Mesenchymal stem cell (in vitro differentiated cells and primary cell): ENCODE results near the gene LYAR.

Experiments used
- DNase-seq: peaks from one replicate; pipeline ENCODE4 v3.0.0-alpha.2; 2013
- H2AFZ ChIP-seq: one replicate; pipeline ENCODE4 v1.6.1; 2013; ENCODE audit warnings: low read depth, mild to moderate bottlenecking, control low read depth, inconsistent platforms, low read length, moderate library complexity
- H2AK5ac ChIP-seq: 2 replicates; pipeline ENCODE4 v1.6.1; 2013; ENCODE audit warnings: low read length, moderate library complexity, mild to moderate bottlenecking, inconsistent platforms; ENCODE audit not compliant: severe bottlenecking
- H2BK120ac ChIP-seq: one replicate; pipeline ENCODE4 v1.6.1; 2013; ENCODE audit warnings: low read depth, mild to moderate bottlenecking, inconsistent platforms, low read length, moderate library complexity
- H2BK12ac ChIP-seq, 2 experiments: one replicate each; pipeline ENCODE4 v1.6.1; 2013; ENCODE audit warnings: inconsistent platforms in 2 of 2, low read length in 2 of 2, mild to moderate bottlenecking in 2 of 2, moderate library complexity in 2 of 2, control low read depth in 1 of 2
- H2BK15ac ChIP-seq: one replicate; pipeline ENCODE4 v1.6.1; 2013; ENCODE audit warnings: mild to moderate bottlenecking, low read depth, inconsistent platforms; ENCODE audit not compliant: poor library complexity, severe bottlenecking
- H2BK5ac ChIP-seq: 2 replicates; pipeline ENCODE4 v1.6.1; 2013; ENCODE audit warnings: low read depth, mild to moderate bottlenecking, low read length, control low read depth, inconsistent platforms; ENCODE audit not compliant: poor library complexity, severe bottlenecking
- H3K14ac ChIP-seq, 2 experiments: one replicate each; pipeline ENCODE4 v1.6.1; 2013; ENCODE audit warnings: inconsistent platforms in 2 of 2, low read length in 2 of 2, control low read depth in 1 of 2, mild to moderate bottlenecking in 1 of 2, moderate library complexity in 1 of 2
- H3K18ac ChIP-seq, 2 experiments: one replicate each; pipeline ENCODE4 v1.6.1; 2013; ENCODE audit warnings: inconsistent platforms in 2 of 2, low read length in 2 of 2, control low read depth in 1 of 2, low read depth in 1 of 2, mild to moderate bottlenecking in 1 of 2
- H3K23ac ChIP-seq, 2 experiments: one replicate each; pipeline ENCODE4 v1.6.1; 2013; ENCODE audit warnings: inconsistent platforms in 2 of 2, low read length in 2 of 2, mild to moderate bottlenecking in 2 of 2, moderate library complexity in 2 of 2, control low read depth in 1 of 2
- H3K27ac ChIP-seq: 2 replicates; pipeline ENCODE4 v1.5.1; 2013; ENCODE audit warnings: mild to moderate bottlenecking, moderate library complexity, low read length, control low read depth, inconsistent platforms; ENCODE audit not compliant: poor library complexity, severe bottlenecking
- H3K27me3 ChIP-seq, 2 experiments: 2 replicates each; pipeline versions ENCODE4 v1.6.1 to v1.7.0; 2013; ENCODE audit warnings: low read length in 2 of 2, mild to moderate bottlenecking in 2 of 2, moderate library complexity in 2 of 2, control low read depth in 1 of 2, inconsistent platforms in 1 of 2; ENCODE audit not compliant: control insufficient read depth in 1 of 2, insufficient read depth in 1 of 2
- H3K36me3 ChIP-seq, 2 experiments: 2 replicates each; pipeline versions ENCODE4 v1.6.1 to v1.7.0; 2013; ENCODE audit warnings: low read length in 2 of 2, control low read depth in 1 of 2, inconsistent platforms in 1 of 2, low read depth in 1 of 2, mild to moderate bottlenecking in 1 of 2; ENCODE audit not compliant: insufficient read depth in 2 of 2, control insufficient read depth in 1 of 2
- H3K4ac ChIP-seq, 2 experiments: one replicate each; pipeline ENCODE4 v1.6.1; 2013; ENCODE audit warnings: inconsistent platforms in 2 of 2, low read length in 2 of 2, mild to moderate bottlenecking in 2 of 2, moderate library complexity in 2 of 2, control low read depth in 1 of 2, low read depth in 1 of 2
- H3K4me1 ChIP-seq: 2 replicates; pipeline ENCODE4 v1.6.1; 2013; ENCODE audit warnings: low read depth, low read length, control low read depth; ENCODE audit not compliant: control insufficient read depth, insufficient read depth
- H3K4me2 ChIP-seq: 2 replicates; pipeline ENCODE4 v1.6.1; 2013; ENCODE audit warnings: low read length, mild to moderate bottlenecking, inconsistent platforms; ENCODE audit not compliant: poor library complexity, severe bottlenecking
- H3K4me3 ChIP-seq, 2 experiments: 2 replicates each; pipeline versions ENCODE4 v1.5.1 to v1.7.0; 2013; ENCODE audit warnings: low read length in 2 of 2, mild to moderate bottlenecking in 2 of 2, control low read depth in 1 of 2, low read depth in 1 of 2; ENCODE audit not compliant: insufficient read depth in 1 of 2
- H3K79me1 ChIP-seq: replicated peaks from 2 replicates; pipeline ENCODE4 v1.6.1; 2013; ENCODE audit warnings: mild to moderate bottlenecking, control low read depth, low read length, inconsistent platforms; ENCODE audit not compliant: poor library complexity, severe bottlenecking
- H3K9ac ChIP-seq: 2 replicates; pipeline ENCODE4 v1.7.0; 2013; ENCODE audit warnings: mild to moderate bottlenecking, low read length, moderate library complexity
- H3K9me3 ChIP-seq: 2 replicates; pipeline ENCODE4 v1.7.0; 2013; ENCODE audit warnings: mild to moderate bottlenecking, low read length; ENCODE audit not compliant: control insufficient read depth
- H4K8ac ChIP-seq: one replicate; pipeline ENCODE4 v1.6.1; 2013; ENCODE audit warnings: inconsistent platforms, mild to moderate bottlenecking, low read length, moderate library complexity
- H4K91ac ChIP-seq: one replicate; pipeline ENCODE4 v1.6.1; 2013; ENCODE audit warnings: mild to moderate bottlenecking, low read length, inconsistent platforms
- WGBS: methylation state at CpG from one replicate; pipeline ENCODE4 v1.1.7; 2013; ENCODE audit warnings: mixed read lengths; 5-methylcytosine and 5-hydroxymethylcytosine counted together

LYAR gene

GRCh38 chr4:4268776-4269175 is 21.2 kb downstream of the LYAR start:
- no peak overlapping the region for H3K14ac ChIP-seq
- H3K23ac ChIP-seq: no peak overlapping the region
- H3K4me1 ChIP-seq: no peaks in the 10 kb centered on the region
- no peak overlapping the region for H4K8ac ChIP-seq
- no peak overlapping the region for H3K4me3 ChIP-seq
- WGBS: 100% methylated on average over 1 of the region's 1 CpG
- no peak overlapping the region for H3K18ac ChIP-seq
- H2AFZ ChIP-seq: no peak overlapping the region
- H2AK5ac ChIP-seq: no peak overlapping the region
- H3K27ac ChIP-seq: no peak overlapping the region
- H3K79me1 ChIP-seq: peaks cover 2% of the 10 kb centered on the region
- no peak overlapping the region for H4K91ac ChIP-seq
- no peak overlapping the region for H2BK5ac ChIP-seq
- no peaks in the 10 kb centered on the region for H3K27me3 ChIP-seq
- H3K4me2 ChIP-seq: no peak overlapping the region
- no peak overlapping the region for H3K4ac ChIP-seq
- no peak overlapping the region for H2BK12ac ChIP-seq
- peaks cover 20 to 54% of the 10 kb centered on the region in 2 experiments for H3K36me3 ChIP-seq
- H2BK15ac ChIP-seq: no peak overlapping the region
- H3K9ac ChIP-seq: no peak overlapping the region
- no peak for DNase-seq
- H3K9me3 ChIP-seq: no peaks in the 10 kb centered on the region
- no peak overlapping the region for H2BK120ac ChIP-seq

DNA sequence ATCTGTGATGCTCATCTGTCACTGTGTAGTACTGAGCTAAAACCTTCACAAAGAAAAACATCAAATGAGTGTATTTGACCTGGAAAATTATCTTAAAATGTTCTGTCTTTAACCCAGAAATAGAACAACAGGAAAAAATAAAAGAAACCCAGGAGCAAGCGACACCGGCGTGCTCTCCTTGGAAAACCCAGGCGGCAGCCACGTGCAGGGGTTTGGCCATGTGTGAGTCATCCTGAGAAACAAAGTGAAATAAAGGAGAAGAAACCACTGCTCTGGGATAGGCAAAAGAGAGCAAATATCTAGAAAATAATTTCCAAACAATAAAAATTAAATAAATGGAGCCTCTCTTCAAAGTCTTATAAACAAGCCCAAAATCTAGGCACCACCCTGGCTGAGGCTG is 22.0 kb downstream of the LYAR start:
- Histone ChIP-seq H3K9ac (no peak overlapping the region), H4K91ac (no peak overlapping the region), H3K23ac (no peak overlapping the region), H3K36me3 (peaks cover 13 to 46% of the 10 kb centered on the region in 2 experiments), H2BK5ac (no peak overlapping the region), H3K27ac (no peak overlapping the region), H3K4ac (no peak overlapping the region), H3K79me1 (no peaks in the 10 kb centered on the region), H3K27me3 (peaks cover 0 to 4% of the 10 kb centered on the region in 2 experiments), H2BK15ac (no peak overlapping the region), H2BK120ac (no peak overlapping the region), H3K4me3 (no peak overlapping the region), H3K14ac (no peak overlapping the region), H2AK5ac (no peak overlapping the region), H3K18ac (no peak overlapping the region), H4K8ac (no peak overlapping the region), H2AFZ (no peak overlapping the region), H3K4me1 (no peaks in the 10 kb centered on the region), H2BK12ac (no peak overlapping the region), H3K9me3 (no peaks in the 10 kb centered on the region), H3K4me2 (no peak overlapping the region)
- no CpG with 5 or more reads among the region's 5 CpGs for WGBS
- peak; percentile 24 for DNase-seq

GRCh38 chr4:4260185-4260751 is 29.7 kb downstream of the LYAR start:
- Histone ChIP-seq H3K4me1 (no peaks in the 10 kb centered on the region), H3K9ac (peak overlapping the region; percentile 70), H3K4me2 (no peak overlapping the region), H3K36me3 (no peaks in the 10 kb centered on the region), H2BK120ac (no peak overlapping the region), H3K9me3 (no peaks in the 10 kb centered on the region), H2BK5ac (no peak overlapping the region), H3K23ac (no peak overlapping the region), H3K27me3 (peaks cover 17 to 22% of the 10 kb centered on the region in 2 experiments), H3K18ac (no peak overlapping the region), H2BK15ac (no peak overlapping the region), H3K27ac (no peak overlapping the region), H3K4ac (no peak overlapping the region), H4K91ac (no peak overlapping the region), H3K14ac (no peak overlapping the region), H2AFZ (no peak overlapping the region), H3K4me3 (peak overlapping the region in 1 of 2 experiments; percentile 60), H2BK12ac (no peak overlapping the region), H4K8ac (no peak overlapping the region), H3K79me1 (no peaks in the 10 kb centered on the region), H2AK5ac (no peak overlapping the region)
- DNase-seq: peak; percentile 48
- WGBS: 92% methylated on average over 5 of the region's 6 CpGs

DNA sequence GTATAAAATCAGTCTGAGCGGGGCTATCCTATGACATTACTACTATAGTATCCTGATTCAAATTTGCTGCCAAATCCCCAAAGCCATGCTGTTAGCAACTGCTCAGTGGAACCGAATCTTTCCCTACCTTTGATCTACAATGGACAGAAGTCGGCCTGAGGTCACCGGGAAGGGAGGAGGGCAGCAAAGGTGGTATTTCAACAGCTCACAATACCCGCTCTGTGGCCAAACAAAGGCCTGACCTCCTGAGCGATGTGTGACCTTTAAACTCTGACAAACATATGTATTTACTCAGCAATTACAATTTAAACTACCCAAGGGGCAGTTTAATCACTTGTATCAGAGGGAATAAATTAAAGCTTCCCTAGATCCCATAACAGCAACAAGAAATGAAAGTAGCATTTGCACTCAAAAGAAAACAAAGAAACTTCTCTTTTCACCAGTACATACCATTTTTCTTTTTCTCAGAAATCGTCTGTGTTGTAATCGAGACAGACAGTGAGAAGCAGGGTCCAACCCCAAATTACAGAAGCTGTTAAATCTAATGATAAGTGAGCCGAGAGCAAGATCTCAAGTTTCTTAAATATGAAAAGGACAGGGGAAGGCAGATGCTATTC is 30.4 kb downstream of the LYAR start:
- 74% methylated on average over 9 of the region's 9 CpGs for WGBS
- Histone ChIP-seq H3K4ac (no peak overlapping the region), H2AK5ac (no peak overlapping the region)

More for the DNA sequence above, 30.4 kb downstream of the LYAR start:
- peak overlapping the region; percentile 70 for H3K9ac ChIP-seq
- H3K18ac ChIP-seq: no peak overlapping the region
- no peak overlapping the region for H2BK120ac ChIP-seq
- H3K27ac ChIP-seq: no peak overlapping the region
- no peak overlapping the region for H2BK5ac ChIP-seq
- H2BK15ac ChIP-seq: no peak overlapping the region
- no peak overlapping the region for H4K91ac ChIP-seq
- H4K8ac ChIP-seq: no peak overlapping the region
- H3K9me3 ChIP-seq: no peaks in the 10 kb centered on the region
- H2AFZ ChIP-seq: no peak overlapping the region
- no peak overlapping the region for H3K23ac ChIP-seq
- H3K14ac ChIP-seq: no peak overlapping the region
- no peaks in the 10 kb centered on the region for H3K36me3 ChIP-seq
- H3K4me2 ChIP-seq: no peak overlapping the region
- peak overlapping the region in 1 of 2 experiments; percentile 60 for H3K4me3 ChIP-seq
- no peaks in the 10 kb centered on the region for H3K79me1 ChIP-seq
- peaks cover 24 to 26% of the 10 kb centered on the region in 2 experiments for H3K27me3 ChIP-seq
- no peak overlapping the region for H2BK12ac ChIP-seq
- no peak for DNase-seq
- H3K4me1 ChIP-seq: no peaks in the 10 kb centered on the region
